ENCODE results near the gene ANXA8. TPM values are rescaled to one million over a fixed set of nuclear protein-coding genes. Genes with fewer than 3 reads are reported as not detected.
A peak's percentile ranks its signal among the peaks of the same experiment; 100 is the strongest.

ANXA8 gene
- total and polyA plus RNA-seq, 2 of the 13 experiments (the other 11 are each of a cell fraction or from before 2014, with no cell fraction given): not detected

- no peak overlapping the region for H2AFZ ChIP-seq (ENCODE audit: low read length)
- ChIA-PET POLR2A (no interaction called here), CTCF (ENCODE audit: low intra/inter-chr PET ratio, low total read pairs) (no interaction called here)
- no peaks in the 10 kb centered on the region for H3K4me1 ChIP-seq (ENCODE audit: insufficient read depth, low read length)
- no peak overlapping the region for H3K27ac ChIP-seq (ENCODE audit: extremely low read length, insufficient read depth, low read length)
- no peak overlapping the region for H3K9ac ChIP-seq (ENCODE audit: insufficient read depth, low read depth, low read length)
- intact Hi-C loops (cut with micrococcal nuclease; ENCODE audit: unreplicated experiment): no loop called here
- peaks cover 15% of the 10 kb centered on the region for H3K9me3 ChIP-seq (ENCODE audit: low read length)
- TF ChIP-seq ATF7 (IDR thresholded peaks at IDR 0.05): 0 out of 2 replicates have a peak, but pooled peaks have one; percentile 42
- no peak for TF ChIP-seq ATF7 (CRISPR knock-in tag; IDR thresholded peaks at IDR 0.05)
- TF ChIP-seq ZHX2 (IDR thresholded peaks at IDR 0.05; ENCODE audit: low read depth): no peak
- TF ChIP-seq ZHX2 (CRISPR knock-in tag; IDR thresholded peaks at IDR 0.05; ENCODE audit: borderline replicate concordance): no peak
- DNase-seq (ENCODE audit: low spot score) (no peak), ATAC-seq (no peak), FAIRE-seq (no peak)
- BruUV-seq (replicated peaks): no TSS peak
- no peak overlapping the region for H3K4me3 ChIP-seq (replicated peaks in 1 of 3; ENCODE audit: insufficient read depth in 1 of 3, low read depth in 2 of 3, low read length in 3 of 3)
- in situ Hi-C loops (cut with HindIII; ENCODE audit: extremely low pct_ligation_motif_present, low pct_unique_long_range_greater_than_20kb): no loop called here
- no peak overlapping the region for H3K4me2 ChIP-seq (ENCODE audit: low read depth, low read length)
- no peaks in the 10 kb centered on the region for H3K36me3 ChIP-seq (replicated peaks in 1 of 2; ENCODE audit: control insufficient read depth in 1 of 2, insufficient read depth in 2 of 2, low read length in 2 of 2)
- peaks cover 9 to 41% of the 10 kb centered on the region in 2 experiments; a peak in 4 of 5 replicates for H3K27me3 ChIP-seq (ENCODE audit: control insufficient read depth in 1 of 2, insufficient read depth in 2 of 2, low read length in 2 of 2)
- no peaks in the 10 kb centered on the region for H3K79me2 ChIP-seq (ENCODE audit: insufficient read depth, low read length)
- 19% methylated on average over 4 of the region's 9 CpGs for WGBS (ENCODE audit: low lambda C conversion rate)
- H4K20me1 ChIP-seq (ENCODE audit: insufficient read depth, low read length): no peaks in the 10 kb centered on the region
Measured at GRCh38 chr10:47449102-47449978, 34.6 kb downstream of the ANXA8 start.
